ENCODE data around the gene PRR16.

PRR16 gene

GRCh38 chr5:120463006-120463680 is 957 bp upstream of the PRR16 start:
- no peak for DNase-seq (ENCODE audit: low read depth)

GRCh38 chr5:120464627-120465435 is 731 bp downstream of the PRR16 start:
- peak; percentile 46 for DNase-seq (ENCODE audit: low read depth)

GRCh38 chr5:120465436-120465961 is 1.4 kb downstream of the PRR16 start:
- peak; percentile 38 for DNase-seq (ENCODE audit: low read depth)

GRCh38 chr5:120466341-120467006 is 2.4 kb downstream of the PRR16 start:
- no peak for DNase-seq (ENCODE audit: low read depth)

GRCh38 chr5:120471971-120472370 is 7.9 kb downstream of the PRR16 start:
- no peak for DNase-seq (ENCODE audit: low read depth)

- no peak for DNase-seq (ENCODE audit: low read depth)
These were observed 8.8 kb downstream of the PRR16 start for GRCh38 chr5:120472911-120473310.

GRCh38 chr5:120473332-120473731 is 9.2 kb downstream of the PRR16 start:
- no peak for DNase-seq (ENCODE audit: low read depth)

- no peak for DNase-seq (ENCODE audit: low read depth)
These were observed 12.0 kb downstream of the PRR16 start for GRCh38 chr5:120476063-120476462.

GRCh38 chr5:120479066-120479465 is 15.0 kb downstream of the PRR16 start:
- DNase-seq (ENCODE audit: low read depth): no peak

- no peak for DNase-seq (ENCODE audit: low read depth)
These were observed 35.9 kb downstream of the PRR16 start for GRCh38 chr5:120499876-120500563.

- no peak for DNase-seq (ENCODE audit: low read depth)
These were observed 38.4 kb downstream of the PRR16 start for GRCh38 chr5:120502531-120502930.

GRCh38 chr5:120503341-120503740 is 39.2 kb downstream of the PRR16 start:
- no peak for DNase-seq (ENCODE audit: low read depth)

- no peak for DNase-seq (ENCODE audit: low read depth)
These were observed 40.0 kb downstream of the PRR16 start for GRCh38 chr5:120504057-120504456.

GRCh38 chr5:120507197-120507596 is 43.1 kb downstream of the PRR16 start:
- DNase-seq (ENCODE audit: low read depth): no peak

GRCh38 chr5:120507800-120508463 is 43.8 kb downstream of the PRR16 start:
- DNase-seq (ENCODE audit: low read depth): no peak

GRCh38 chr5:120509053-120509452 is 45.0 kb downstream of the PRR16 start:
- peak; percentile 78 for DNase-seq (ENCODE audit: low read depth)

GRCh38 chr5:120510098-120510637 is 46.1 kb downstream of the PRR16 start:
- DNase-seq (ENCODE audit: low read depth): no peak

GRCh38 chr5:120510994-120511686 is 47.0 kb downstream of the PRR16 start:
- no peak for DNase-seq (ENCODE audit: low read depth)

- no peak for DNase-seq (ENCODE audit: low read depth)
These were observed 48.0 kb downstream of the PRR16 start for GRCh38 chr5:120512068-120512467.

- DNase-seq (ENCODE audit: low read depth): no peak
These were observed 48.9 kb downstream of the PRR16 start for GRCh38 chr5:120512791-120513650.

Measured in GM04504 (cell line).